K562 (cell line): ENCODE data around the gene PEAR1.

Experiments
- ATF1 ChIP-seq, 2 experiments: fragments of 450-650 bp in 1 of 2; IDR thresholded peaks; 2 replicates each; pipeline ENCODE4 v1.6.1; 2016; ENCODE audit warnings: missing compliant biosample characterization in 1 of 2, missing genetic modification characterization in 1 of 2
- CEBPG ChIP-seq, 3 experiments: fragments of 200-800 bp in 1 of 3; sonication (Bioruptor generic) in 1 of 3; sonication (generic) in 1 of 3; formaldehyde crosslinking in 1 of 3; IDR thresholded peaks in 2 of 3; conservative IDR thresholded peaks in 1 of 3; 2 replicates each; pipeline versions ENCODE4 v1.6.1 to v1.8.0; 2016 to 2022; ENCODE audit warnings: missing compliant biosample characterization in 2 of 3, missing genetic modification characterization in 2 of 3, mild to moderate bottlenecking in 1 of 3, missing genetic modification reagents in 1 of 3
- TF ChIP-seq, protein P1 (sequence below), 3 experiments: IDR thresholded peaks in 2 of 3; conservative IDR thresholded peaks in 1 of 3; 2 replicates each; pipeline ENCODE4 v1.5.1; 2011 to 2012; ENCODE audit warnings: low read length in 3 of 3, mild to moderate bottlenecking in 3 of 3, control low read depth in 2 of 3, improper control_type of control experiment in 1 of 3, inconsistent platforms in 1 of 3, low read depth in 1 of 3, mixed read lengths in 1 of 3, moderate library complexity in 1 of 3; ENCODE audit not compliant: insufficient read depth in 2 of 3

DNA sequence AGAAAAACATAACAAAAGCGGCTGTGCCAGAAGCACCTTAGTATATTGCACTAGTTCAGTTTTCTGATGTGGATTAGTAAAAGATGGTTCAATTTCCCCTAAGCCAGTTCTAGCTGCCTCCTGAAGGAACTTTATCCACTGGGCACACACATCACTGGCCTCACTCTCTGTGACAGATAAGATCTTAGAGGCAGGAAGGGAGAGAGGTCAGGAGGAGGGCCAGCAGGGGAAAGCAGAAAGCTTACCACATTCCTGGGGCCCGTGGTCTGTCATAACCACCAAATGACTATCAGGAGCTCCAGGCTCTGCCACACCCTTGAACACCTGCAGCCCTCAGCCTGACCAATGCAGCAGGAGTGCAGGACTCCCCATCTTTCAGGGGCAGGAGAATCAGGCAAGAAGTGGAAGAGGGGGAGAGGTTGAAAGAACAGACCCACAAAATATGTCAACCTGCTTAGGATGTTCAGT, 64.8 kb downstream of the PEAR1 start:
- TF ChIP-seq CEBPG (CRISPR knock-in tag; IDR thresholded peaks at IDR 0.05) (0 out of 2 replicates have a peak, but pooled peaks have one; percentile 17), CEBPG (tag; conservative IDR thresholded peaks at IDR 0.05 in 1 of 2, IDR thresholded peaks at IDR 0.05 in 1 of 2) (peak in 1 of 2 experiments; percentile 59; a peak in 3 of 4 replicates), ATF1 (CRISPR knock-in tag; IDR thresholded peaks at IDR 0.05) (no peak), ATF1 (tag; IDR thresholded peaks at IDR 0.05) (peak; percentile 53; the same call in 1 of the 2 replicates)
- TF ChIP-seq, protein P1, sequence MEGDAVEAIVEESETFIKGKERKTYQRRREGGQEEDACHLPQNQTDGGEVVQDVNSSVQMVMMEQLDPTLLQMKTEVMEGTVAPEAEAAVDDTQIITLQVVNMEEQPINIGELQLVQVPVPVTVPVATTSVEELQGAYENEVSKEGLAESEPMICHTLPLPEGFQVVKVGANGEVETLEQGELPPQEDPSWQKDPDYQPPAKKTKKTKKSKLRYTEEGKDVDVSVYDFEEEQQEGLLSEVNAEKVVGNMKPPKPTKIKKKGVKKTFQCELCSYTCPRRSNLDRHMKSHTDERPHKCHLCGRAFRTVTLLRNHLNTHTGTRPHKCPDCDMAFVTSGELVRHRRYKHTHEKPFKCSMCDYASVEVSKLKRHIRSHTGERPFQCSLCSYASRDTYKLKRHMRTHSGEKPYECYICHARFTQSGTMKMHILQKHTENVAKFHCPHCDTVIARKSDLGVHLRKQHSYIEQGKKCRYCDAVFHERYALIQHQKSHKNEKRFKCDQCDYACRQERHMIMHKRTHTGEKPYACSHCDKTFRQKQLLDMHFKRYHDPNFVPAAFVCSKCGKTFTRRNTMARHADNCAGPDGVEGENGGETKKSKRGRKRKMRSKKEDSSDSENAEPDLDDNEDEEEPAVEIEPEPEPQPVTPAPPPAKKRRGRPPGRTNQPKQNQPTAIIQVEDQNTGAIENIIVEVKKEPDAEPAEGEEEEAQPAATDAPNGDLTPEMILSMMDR (IDR thresholded peaks at IDR 0.05 in 2 of 3, conservative IDR thresholded peaks at IDR 0.05 in 1 of 3; ENCODE audit: insufficient read depth in 2 of 3, low read depth in 1 of 3, low read length in 3 of 3): no peak
